HG03571 (cell line): ENCODE measurements around the gene MAP1B.

ENCODE experiments used
- ATAC-seq: cut with Tn5 transposase; IDR thresholded peaks from one replicate; pipeline ENCODE4 v1.9.1; 2021; ENCODE audit not compliant: unreplicated experiment

MAP1B gene

DNA sequence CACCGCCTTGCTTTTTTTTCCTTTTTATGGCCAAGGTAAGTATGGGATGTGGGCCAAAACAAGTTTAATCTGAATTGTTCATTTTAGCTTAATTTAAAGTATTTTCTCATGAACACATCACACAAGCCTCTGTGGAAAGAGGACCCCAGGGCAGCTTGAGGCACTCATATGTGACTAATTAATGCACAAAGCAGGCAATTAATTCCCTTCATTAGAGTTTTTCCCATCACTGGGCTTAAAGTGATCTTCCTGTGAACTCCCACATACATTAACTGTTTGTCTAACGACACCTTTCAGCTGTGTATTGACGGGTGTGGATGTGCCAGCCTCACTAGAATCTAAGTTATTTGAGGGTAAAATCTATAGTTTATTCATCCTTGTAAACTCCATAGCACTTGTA, 109.5 kb downstream of the MAP1B start:
- ATAC-seq: no peak

DNA sequence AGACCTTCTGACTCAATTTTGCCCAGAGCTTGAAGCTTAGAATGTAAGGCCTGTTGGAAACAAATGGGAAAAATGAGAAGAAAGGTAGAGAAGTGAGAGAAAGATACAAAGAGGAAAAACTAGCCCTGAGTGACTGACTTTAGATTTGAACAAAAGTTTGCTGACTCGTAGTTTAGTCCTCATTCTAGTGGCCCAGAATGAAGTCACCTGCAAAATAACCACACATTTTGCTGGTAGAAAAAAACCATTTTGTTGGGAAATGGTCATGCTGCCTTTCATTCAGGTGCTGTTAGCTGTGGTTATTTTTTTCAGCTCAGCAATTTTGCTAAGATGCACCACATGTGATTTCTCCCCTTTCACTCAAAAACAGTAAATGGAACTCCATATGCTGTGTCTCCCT, 113.8 kb downstream of the MAP1B start:
- ATAC-seq: no peak

DNA sequence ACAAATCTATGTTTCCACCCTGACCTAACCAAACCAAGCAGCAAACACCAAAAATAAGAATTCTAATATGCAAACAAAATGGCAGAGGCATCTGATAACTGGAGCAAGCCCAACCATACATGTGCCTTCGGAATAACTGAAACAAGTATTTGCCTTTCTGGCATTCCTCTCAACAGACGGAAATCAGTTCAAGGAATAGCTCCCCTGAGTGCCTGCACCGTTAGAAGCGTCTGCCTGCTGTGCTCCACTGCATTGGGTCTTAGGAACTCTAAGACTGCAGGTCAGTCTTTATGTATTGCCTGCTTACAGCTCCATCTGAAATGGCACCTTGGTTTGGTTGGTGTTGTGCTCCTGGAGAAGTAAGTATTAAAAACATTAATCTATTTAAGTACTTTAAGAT, 114.3 kb downstream of the MAP1B start:
- ATAC-seq: no peak

DNA sequence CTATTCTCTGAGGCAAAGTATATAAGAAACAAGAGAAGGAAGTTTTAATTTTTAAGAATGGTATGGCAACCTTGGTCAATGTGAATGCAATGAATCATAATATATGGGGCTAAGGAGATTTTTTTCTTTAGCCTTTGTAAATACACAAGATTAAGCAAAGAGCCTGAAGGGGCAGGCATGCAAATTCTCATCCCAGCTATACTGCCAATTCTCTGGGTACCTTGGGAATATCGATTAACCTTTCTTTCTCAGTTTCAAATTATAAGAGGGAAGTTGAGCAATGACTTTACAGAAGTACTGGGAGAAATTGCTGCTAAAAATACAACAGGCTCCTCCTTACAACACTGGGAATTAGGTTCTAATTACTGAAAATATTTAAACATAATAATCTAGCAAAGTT, 115.2 kb downstream of the MAP1B start:
- no peak for ATAC-seq

DNA sequence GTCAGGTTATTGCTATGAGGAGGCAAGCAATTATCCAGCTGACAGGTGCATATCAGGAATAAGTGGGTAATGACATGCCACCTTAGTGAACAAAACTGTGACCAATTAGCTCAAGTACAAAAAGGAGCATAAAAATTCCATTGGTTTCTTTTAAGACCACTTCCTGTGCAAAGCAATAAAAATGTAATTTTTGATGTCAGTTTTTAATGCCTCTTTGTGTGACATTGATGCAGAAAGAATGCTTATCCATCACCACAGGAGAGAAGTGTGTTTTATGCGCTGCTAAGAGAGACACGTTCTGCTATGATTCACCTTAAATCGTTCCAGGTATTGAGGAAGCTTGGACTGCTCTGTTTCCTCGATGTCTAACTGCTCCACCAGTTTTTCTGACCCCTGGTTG, 116.1 kb downstream of the MAP1B start:
- no peak for ATAC-seq

DNA sequence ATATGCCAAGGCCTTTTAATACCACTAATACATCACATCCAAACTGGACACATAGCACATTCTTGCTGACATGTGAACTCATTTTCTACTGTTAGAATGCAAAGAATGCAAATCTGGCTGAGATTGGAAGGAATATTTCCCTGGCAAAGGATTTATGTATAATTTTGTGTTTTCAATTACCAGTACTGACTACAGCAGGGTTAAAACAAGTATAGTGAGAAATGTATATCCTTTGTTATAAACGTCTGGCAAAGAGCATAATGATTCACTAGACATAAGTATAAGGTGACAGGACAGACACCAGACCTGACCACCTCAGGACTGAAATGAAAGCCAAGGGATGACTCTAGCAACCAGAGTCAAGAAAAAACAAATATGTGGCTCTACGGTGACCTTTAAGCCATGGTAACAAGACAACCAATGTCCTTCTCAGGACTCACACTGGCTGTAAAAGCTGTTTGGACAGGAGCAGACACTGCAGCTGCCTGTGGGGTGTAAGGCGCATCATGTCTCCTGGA, 117.7 kb downstream of the MAP1B start:
- ATAC-seq: no peak

DNA sequence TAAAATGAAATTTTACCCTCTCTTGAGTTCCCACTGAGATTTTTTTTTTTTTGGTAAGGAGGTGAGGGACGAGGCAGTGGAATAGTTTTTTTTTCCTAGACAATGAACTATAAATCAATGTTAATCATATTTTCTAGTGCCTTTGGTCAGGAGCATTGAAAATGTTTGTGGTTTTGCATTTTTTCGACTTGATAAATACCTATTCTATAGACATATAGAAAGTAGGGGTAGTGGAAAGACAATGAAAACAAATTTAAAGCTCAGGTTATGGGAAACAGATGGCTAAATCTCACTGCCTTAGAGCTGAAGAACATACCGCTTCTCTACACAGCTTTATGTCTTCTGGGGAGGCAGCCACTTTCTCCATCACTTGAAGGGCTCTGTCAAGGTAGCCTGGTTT, 118.5 kb downstream of the MAP1B start:
- ATAC-seq: no peak

DNA sequence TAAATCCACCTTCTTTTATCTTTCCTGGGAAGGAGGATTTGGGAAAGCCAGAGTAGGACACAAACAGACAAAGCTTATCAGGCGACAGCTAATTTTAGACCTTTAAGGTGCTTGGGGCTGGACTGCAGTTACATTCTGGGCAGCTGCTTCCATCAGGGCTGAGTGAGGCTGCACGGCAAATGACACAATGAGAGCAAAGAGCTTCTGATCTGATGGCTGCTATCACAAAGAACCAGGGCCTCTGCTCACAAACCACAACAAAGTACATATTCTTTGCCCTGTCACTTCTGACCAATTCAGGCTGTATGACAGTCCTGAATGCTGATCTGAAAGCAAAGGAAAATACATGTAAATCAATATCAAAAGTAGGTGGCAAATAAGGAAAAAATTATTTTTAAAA, 119.7 kb downstream of the MAP1B start:
- no peak for ATAC-seq

DNA sequence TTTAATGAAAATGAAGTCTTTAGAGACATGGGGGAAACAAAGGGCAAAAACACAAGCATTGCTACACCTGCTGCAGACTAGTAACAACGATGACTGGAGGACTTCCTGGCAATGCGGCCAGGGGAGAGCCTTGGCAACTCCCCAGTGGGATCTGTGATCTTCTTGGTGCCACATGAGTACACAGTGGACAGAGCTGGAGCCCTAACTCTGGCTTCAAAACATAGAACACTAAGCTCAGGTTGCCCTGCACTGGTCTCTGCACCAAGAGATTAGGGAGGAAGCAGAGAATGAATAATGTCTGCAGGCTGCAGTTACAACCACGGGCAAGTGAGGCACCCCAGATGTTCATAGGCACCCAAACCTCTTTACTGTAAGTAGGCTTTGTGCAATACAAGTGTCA, 121.7 kb downstream of the MAP1B start:
- no peak for ATAC-seq

DNA sequence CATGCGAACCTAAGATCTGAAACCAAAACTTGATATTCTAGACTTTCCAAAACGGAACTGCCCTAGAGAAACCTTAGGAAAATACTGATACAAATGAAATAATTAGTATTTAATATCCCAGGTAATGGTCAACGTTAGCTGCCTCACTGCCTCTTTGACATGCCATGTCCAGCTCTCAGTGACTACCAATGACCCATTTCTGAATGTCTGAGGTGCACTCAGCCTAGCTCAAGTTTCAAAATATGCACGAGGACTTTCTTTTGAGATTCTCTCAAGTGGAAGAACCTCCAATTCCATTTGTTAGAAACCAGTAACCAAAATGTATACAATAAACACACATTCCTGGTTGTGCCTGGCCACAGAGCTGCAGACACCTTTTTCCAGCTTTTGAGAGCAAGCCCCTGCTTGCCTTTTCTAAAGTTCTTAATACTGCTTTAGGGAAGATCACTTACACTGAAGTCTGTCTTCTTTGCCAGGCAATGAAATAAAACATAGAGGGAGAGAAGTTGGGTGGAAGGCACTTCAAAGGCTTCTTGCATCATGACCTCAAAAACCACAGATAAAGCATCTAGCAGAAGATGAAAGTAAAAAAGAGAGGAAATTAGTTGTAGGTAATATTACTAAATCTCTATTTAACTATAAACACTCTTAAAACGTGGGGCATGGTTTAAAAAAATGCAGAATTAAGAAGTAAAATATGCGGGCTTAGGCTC, 124.9 kb downstream of the MAP1B start:
- ATAC-seq: no peak

DNA sequence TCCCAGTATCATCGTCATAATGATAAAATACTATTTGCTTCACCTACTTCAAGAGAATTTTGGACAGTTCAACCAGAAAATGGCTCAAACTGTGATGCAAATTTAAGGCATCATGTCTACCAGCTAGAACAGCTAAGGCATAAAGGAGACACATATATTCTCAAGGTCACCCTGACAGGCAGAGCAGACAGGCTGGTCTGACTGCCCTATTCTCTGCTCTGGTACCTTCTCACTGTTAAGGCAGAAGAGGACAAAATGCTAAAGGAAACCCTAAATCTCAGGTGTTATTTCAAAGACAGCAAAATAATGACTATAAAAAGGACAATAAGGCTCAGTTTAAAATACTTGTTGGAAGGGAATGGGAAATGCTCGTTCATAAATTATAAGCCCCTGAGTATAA, 125.6 kb downstream of the MAP1B start:
- ATAC-seq: no peak

DNA sequence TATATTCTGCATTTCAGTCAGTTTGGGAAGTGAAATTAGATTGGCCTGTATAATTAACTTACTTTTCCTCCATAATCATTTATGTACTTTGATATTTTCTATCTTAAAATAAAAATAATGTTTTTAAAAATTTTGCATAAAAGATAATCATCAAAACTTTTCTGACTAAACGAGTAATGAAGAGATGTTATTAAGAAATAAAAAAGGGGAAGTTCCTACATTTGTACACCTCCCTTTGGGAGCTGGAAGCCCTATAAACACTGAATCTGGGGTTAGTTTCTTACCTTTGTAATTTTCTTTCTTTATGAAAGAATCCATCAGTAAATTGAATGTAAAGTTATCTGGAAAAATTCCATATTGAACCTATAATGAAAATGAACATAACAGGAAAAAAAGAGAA, 126.6 kb downstream of the MAP1B start:
- ATAC-seq: no peak

DNA sequence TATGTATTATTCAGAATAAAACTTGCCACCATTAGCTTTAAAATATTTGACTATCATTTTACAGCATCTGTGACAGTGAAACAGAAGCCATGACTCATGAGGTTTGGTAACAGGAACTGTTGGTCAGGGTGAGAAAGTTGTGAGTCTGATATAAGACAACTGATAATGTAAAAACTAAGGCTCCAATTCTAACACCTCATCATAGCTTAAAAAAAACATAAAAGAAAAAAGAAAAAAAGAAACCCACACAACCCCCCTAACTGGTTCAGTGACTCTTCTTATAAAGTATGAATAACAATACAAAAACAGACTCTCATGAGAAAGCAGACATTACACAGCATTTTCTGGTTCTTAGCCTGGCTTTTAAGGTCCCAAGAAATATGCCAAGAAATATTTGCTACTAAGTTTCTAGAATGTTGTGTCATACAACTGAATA, 127.0 kb downstream of the MAP1B start:
- peak; percentile 85 for ATAC-seq

DNA sequence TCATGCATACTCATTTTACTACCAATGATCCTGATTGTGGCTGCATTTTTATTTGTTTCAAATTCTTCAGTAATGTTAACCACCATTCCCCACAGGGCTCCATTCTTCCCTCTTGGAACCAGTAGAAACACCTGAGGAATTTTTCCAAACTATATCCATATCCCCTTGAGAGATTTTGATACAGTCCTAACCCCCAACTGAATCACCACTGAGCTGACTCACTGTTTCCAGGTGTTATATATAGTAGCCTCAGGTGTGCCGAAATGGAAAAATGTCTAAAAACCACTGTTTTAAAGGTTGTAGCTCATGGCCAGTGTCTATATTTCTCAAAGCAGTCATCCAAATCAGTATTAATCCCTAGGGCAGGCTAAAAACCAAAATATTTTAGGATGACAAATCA, 127.6 kb downstream of the MAP1B start:
- no peak for ATAC-seq

DNA sequence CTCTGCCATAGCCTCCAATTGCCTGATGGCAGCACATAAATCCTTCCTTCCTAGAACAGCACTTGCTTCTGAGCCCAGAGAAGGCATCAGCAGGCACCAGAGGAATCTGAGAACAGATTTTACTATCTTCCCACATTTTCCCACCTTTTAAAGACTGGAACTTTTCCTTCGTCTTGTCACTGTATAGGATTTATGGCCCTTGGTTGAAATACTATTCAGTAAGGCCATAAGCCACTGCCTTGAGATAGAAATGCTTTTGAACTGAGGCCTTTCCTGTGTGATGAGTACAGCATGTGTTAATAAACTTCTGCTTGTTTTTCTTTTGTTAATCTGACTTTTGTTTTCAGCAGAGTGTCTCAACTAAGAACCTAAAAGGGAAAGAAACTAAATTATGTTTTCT, 128.4 kb downstream of the MAP1B start:
- no peak for ATAC-seq

DNA sequence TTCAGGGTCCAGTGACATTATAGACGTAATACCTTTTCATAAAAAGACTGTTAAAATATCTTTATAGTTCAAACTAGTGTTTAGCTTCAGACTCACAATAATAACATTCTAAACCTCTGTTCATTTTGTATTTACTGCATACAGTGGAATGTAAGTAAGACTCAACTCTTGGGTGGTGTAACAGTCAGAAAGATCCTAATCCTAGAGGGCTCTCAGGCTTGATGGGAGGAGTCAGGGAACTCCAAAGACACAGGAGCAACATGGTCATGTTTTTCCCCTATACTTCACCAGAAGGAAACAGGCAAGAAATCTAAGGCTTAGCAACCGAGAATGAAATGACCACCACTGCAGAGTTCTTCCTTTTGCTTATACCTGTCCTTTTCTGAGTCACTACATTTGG, 130.1 kb downstream of the MAP1B start:
- ATAC-seq: no peak

DNA sequence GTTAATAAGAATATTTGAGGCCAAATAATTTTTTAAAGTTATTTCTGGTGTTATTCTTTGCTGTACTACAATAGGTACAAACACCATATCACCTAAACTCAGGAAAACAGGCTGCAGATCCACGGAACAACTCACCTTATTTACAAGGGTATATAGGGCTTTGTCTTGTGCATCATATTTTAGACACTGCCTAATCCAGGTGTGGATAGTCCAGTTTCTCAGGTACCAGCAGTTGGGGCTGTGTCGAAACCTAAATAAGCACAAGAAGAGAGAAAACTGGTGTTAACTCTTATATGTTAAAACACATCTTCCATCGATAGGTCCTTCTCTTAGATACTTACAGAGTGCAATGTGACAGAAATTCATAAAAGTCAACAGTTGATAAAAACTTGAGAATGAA, 130.6 kb downstream of the MAP1B start:
- ATAC-seq: no peak

DNA sequence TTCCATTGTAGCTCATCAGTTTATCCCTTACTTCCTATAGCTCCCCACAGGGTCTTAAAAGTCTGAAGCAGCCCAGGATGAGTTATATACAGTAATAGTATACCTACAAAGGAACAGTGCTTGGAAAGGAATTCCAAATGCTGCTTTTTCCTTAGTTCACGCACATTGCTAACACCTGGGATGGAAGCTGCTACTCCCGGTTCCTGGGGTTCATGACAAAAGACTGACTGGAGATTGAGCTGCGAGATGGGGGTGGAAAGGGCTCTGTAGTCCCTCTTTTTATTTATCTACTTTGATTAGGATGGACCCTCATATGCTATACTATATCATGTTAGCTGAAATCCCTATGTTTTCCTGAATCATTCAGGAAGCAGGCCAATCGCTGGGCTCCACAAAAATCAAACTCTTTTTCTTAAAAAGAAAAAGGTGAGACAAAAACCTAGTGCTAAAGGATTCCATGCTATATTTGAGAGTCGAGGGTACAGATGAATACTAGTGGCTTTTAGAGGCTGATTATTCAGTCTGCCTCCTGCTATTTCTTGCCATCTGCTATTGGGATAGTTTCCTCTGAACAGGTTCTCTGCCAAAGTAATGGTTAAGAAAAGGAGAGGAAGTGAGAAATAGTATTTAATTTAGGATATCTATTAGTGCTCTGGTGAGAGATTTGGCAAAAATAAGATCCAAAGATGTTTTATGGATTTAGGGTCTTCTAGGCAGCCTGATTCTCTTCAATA, 131.6 kb downstream of the MAP1B start:
- no peak for ATAC-seq

DNA sequence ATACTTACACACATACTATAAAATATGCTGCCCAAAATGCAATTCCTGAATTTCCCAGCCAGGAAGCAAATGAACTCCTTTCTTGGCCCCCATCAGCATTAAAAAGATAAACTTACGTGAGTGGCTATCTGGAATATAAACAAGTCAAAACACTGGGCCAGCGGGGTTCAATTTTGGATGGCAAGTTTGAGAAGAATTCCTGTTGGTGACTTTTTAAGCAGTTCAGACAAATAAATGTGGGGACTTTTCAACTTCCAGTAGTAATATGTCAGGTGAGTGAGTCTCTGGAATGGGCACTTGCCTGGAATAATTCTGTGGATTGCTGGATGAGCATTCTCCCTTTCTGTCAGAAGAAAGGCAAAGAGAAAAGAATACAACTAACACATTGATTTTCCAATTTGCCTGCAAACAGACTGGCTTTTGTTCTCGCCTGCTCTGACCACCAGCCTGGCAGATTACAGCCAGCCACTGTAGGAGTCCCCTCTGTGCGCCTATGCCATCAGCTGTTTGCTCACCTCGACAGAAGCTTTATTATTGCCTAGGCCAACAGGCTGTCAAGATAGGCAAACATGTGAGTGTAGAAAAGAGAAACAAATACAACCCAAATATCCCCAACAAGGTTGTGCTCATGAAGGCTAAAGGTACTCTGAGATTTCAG, 134.2 kb downstream of the MAP1B start:
- no peak for ATAC-seq

DNA sequence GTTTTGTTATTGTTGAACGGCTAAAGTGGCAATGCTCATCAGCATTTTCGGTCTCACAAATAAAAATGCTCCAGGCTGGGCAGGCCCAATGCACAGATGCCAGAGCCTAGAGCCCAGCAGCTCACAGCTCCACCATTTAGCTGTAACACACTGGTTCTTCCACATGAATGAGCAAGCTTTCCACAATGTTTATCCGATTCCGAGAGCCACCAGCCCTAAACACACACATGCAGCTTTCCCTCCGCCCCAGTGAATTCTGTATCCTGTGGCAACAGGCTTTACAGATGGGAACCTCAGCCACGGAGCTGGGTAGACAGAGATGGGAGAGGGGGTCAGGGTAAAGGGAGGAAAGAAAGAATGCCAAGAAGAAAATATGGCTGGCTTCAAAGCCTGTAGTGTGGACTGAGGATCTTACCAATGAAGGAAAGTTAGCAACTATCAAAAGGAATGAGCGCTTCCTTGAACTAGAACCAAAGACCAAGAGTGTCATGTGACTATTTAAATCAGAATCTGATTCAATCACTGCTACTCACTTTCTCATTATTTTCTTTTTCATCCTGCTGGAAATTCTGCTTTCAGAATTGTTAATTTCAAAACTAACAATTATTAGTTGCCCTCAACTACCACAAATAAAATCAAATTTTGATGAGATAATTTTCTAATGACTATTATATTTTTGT, 135.7 kb downstream of the MAP1B start:
- ATAC-seq: no peak

DNA sequence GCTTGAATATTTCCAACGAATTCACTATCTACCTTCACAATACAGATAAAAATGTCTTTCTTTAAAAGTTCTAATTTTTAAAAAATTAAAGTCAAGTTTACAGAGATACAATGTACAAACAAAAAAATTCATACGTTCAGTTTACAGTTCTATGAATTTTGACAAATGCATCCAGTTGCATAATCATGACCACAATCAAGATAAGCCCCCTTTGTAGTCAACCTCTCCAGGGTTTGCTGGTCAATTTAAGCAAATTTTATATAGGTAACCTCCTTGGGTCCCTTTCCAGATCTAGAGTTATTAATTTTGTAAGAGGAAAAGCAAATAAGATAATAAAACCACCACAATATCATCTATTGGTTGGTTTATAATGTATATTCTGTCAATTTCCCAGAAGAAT, 136.4 kb downstream of the MAP1B start:
- ATAC-seq: no peak
